ENCODE results near the gene KEL. TPM values are rescaled to one million over a fixed set of nuclear protein-coding genes. Genes with fewer than 3 reads are reported as not detected.

The KEL gene
- total RNA-seq, 4 donors from 2014 or later, result 0.98 to 1.8 TPM; not detected in 2

DNA sequence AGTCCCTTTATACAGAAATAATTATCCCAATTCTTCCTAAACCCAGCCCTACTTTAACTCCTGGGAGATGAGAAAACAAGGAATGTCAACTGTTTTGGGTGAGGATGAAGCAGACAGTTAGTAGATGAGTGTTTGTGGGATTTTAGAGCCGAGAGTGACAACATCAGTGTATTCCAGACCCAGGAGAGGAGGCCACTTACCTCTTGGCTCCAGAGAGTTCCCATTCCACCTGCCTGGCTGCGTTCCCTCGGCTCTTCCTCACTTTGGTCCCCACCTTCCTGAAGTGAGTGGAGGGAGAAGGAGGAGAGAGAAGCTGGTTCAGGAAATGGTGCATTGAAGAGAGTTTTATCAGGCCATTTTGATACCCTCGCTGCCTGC lies 579 bp downstream of the KEL start:
- no peak overlapping the region for H3K27ac ChIP-seq
- DNase-seq, result no peak
- no peak overlapping the region for H3K4me3 ChIP-seq
- H3K36me3 ChIP-seq, result no peaks in the 10 kb centered on the region
- no peak for TF ChIP-seq POLR2A (IDR thresholded peaks at IDR 0.05)
- TF ChIP-seq, protein P1, sequence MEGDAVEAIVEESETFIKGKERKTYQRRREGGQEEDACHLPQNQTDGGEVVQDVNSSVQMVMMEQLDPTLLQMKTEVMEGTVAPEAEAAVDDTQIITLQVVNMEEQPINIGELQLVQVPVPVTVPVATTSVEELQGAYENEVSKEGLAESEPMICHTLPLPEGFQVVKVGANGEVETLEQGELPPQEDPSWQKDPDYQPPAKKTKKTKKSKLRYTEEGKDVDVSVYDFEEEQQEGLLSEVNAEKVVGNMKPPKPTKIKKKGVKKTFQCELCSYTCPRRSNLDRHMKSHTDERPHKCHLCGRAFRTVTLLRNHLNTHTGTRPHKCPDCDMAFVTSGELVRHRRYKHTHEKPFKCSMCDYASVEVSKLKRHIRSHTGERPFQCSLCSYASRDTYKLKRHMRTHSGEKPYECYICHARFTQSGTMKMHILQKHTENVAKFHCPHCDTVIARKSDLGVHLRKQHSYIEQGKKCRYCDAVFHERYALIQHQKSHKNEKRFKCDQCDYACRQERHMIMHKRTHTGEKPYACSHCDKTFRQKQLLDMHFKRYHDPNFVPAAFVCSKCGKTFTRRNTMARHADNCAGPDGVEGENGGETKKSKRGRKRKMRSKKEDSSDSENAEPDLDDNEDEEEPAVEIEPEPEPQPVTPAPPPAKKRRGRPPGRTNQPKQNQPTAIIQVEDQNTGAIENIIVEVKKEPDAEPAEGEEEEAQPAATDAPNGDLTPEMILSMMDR (IDR thresholded peaks at IDR 0.05), result no peak
- no peaks in the 10 kb centered on the region for H3K9me3 ChIP-seq
- no peaks in the 10 kb centered on the region for H3K4me1 ChIP-seq
- H3K27me3 ChIP-seq, result no peaks in the 10 kb centered on the region
- intact Hi-C loops (cut with DNase I; ENCODE audit: low total_unique reads), result no loop called here

DNA sequence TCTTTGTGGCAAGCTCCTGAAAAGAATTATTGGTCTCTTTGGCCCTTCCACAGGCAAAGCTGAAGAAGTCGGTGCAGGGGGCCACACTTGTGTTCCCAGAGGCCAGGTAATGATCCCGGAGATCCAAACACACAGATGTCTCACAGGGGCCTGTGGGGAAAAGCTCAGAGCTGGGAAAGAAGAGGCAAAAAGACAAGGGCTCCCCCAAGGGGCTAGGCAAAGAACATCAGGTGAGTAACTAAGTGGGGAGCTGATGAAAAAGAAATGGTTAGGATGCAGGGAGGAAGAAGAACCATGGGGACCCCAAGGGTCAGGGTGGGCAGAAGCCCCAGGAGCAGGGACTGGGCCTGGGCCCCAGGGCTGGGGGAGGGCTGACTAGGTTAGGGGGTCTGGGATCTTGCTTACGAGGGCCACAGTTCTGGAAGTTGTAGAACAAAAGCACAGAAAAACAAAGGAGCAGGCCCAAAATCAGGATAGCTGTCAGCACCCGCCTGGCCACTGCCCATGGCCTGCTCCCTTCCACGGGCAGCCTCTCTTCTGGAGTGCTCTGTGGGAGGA lies 1.1 kb downstream of the KEL start:
- Histone ChIP-seq H3K4me1 (no peaks in the 10 kb centered on the region), H3K27me3 (no peaks in the 10 kb centered on the region), H3K9me3 (no peaks in the 10 kb centered on the region), H3K4me3 (no peak overlapping the region), H3K27ac (no peak overlapping the region), H3K36me3 (no peaks in the 10 kb centered on the region)
- intact Hi-C loops (cut with DNase I; ENCODE audit: low total_unique reads), result no loop called here
- no peak for DNase-seq
- no peak for TF ChIP-seq POLR2A (IDR thresholded peaks at IDR 0.05)
- TF ChIP-seq, protein P1 (IDR thresholded peaks at IDR 0.05), result no peak

DNA sequence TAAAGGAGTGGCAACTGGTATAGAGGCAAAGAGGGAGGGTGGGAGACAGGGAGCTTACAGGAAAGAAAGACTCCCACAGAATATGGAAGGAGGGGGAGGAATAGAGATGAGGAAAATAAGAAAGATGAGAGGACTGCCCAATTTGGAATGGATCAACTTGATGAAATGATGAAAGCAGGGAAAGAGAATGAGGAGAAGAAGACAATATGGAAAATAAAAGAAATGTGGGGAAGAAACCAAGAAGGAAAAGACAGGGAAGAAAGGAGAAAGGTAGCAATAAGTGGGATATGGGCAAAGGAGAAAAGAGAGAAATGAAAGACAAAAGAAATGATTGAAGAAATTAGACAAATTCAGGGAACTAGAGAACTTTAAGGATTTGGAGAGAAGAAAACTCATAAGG lies 3.0 kb downstream of the KEL start:
- intact Hi-C loops (cut with DNase I; ENCODE audit: low total_unique reads), result no loop called here
- H3K9me3 ChIP-seq, result no peaks in the 10 kb centered on the region
- no peaks in the 10 kb centered on the region for H3K4me1 ChIP-seq
- TF ChIP-seq POLR2A (IDR thresholded peaks at IDR 0.05), result no peak
- TF ChIP-seq, protein P1 (IDR thresholded peaks at IDR 0.05), result no peak
- no peaks in the 10 kb centered on the region for H3K36me3 ChIP-seq
- no peak overlapping the region for H3K27ac ChIP-seq
- H3K4me3 ChIP-seq, result no peak overlapping the region
- no peaks in the 10 kb centered on the region for H3K27me3 ChIP-seq
- DNase-seq, result no peak

DNA sequence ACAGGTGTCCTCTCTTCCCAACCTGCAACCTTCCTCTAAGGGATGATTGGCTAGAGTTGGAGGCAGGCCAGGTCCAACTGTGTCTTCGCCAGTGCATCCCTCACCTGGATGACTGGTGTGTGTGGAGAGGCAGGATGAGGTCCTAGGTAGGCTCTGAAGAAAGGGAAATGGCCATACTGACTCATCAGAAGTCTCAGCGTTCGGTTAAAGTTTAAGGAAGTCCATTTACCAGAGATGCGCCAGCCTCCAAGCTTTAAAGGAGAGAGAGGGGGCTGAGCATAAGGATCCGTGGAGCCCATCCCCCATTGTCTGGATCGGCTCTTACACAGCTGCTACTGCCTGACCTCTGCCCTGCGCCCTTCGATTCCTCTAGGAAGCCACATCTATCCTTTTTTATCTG lies 4.4 kb downstream of the KEL start:
- no peak overlapping the region for H3K4me3 ChIP-seq
- H3K36me3 ChIP-seq, result no peaks in the 10 kb centered on the region
- intact Hi-C loops (cut with DNase I; ENCODE audit: low total_unique reads), result no loop called here
- no peak for TF ChIP-seq POLR2A (IDR thresholded peaks at IDR 0.05)
- TF ChIP-seq, protein P1 (IDR thresholded peaks at IDR 0.05), result no peak
- H3K27ac ChIP-seq, result no peak overlapping the region
- H3K9me3 ChIP-seq, result no peaks in the 10 kb centered on the region
- no peaks in the 10 kb centered on the region for H3K27me3 ChIP-seq
- DNase-seq, result no peak
- H3K4me1 ChIP-seq, result no peaks in the 10 kb centered on the region

DNA sequence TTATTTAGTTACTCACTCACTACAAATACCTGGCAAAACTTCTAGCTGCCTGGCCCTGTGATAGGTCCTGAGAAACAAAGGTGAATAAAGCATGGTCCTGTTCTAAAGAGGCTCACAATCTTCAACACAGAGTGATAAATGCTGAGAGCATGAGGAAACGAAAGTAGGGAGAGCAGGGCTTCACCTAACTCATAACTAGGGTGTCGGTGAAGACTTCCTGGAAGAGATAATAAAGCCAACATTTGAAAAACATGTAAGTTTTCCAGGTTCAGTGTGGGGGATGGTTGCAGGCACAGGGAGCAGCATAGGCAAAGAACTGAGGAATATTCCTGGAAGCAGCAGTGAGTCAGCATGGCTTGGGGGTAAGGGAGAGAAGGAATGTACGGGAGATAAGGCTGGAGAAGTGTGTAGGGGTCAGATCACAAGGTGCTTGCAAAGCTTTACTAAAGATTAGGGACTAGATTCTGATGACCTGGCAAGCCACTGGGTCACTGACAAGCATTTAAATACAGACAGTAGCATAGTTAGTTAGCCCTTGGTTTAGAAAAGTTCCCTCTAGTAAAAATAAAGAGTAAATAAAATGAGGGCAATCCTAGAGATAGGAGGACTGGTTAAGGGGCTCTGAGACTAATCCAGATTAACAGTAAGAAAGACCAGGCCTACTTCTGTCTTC lies 5.1 kb downstream of the KEL start:
- no peak for TF ChIP-seq POLR2A (IDR thresholded peaks at IDR 0.05)
- TF ChIP-seq, protein P1 (IDR thresholded peaks at IDR 0.05), result no peak
- intact Hi-C loops (cut with DNase I; ENCODE audit: low total_unique reads), result no loop called here
- Histone ChIP-seq H3K4me1 (no peaks in the 10 kb centered on the region), H3K4me3 (no peak overlapping the region), H3K9me3 (no peaks in the 10 kb centered on the region), H3K27ac (no peak overlapping the region), H3K36me3 (no peaks in the 10 kb centered on the region), H3K27me3 (no peaks in the 10 kb centered on the region)
- DNase-seq, result no peak
